Activated CD4-positive, alpha-beta T cell treated with anti-CD3 and anti-CD28 coated beads for 24 hours (primary cell): ENCODE measurements around the gene KCNN1.
"Not testable (repeated sequence)": the region's sequence is repeated elsewhere in the genome, so short reads cannot be mapped to it uniquely, and the experiment has no call there.

Source experiments
- DNase-seq, 2 donors: peaks; one replicate each; pipeline ENCODE4 v3.0.0-alpha.2; 2020; ENCODE audit warnings: low read depth in 2 of 2

Gene KCNN1

DNA sequence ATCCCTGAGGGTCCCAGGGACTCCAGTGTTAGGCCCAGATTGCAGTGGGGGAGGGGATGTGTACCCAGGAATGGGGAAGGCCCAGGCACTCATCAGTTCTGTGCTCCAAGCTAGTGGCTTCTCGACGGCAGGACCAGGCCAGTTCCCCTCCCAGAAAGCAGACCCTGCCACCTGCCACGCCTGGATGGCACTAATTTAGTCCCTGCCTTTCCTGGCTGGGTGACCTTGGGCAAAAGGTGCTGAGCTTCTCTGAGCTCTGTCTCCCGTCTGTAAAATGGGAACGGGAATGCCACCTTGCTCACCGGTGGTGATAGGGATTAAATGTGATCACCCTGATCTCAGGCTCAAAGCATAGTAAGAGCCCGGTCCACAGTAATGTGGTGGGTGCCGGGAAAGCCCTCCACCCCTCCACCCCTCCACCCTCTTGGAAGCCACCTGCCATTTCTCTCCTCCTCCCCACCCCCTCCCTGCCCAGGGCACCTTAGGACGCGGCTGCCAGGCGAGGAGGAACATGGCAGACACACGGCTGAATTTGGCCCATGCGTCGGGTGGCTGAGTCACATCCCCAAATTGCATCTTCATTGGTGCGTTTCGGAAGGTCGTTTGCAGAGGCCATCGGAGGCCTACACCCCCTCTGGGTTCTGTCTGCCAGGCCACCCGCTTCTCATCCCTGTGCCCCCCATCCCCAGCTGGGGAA is 2.3 kb downstream of the KCNN1 start:
- DNase-seq: no peak

DNA sequence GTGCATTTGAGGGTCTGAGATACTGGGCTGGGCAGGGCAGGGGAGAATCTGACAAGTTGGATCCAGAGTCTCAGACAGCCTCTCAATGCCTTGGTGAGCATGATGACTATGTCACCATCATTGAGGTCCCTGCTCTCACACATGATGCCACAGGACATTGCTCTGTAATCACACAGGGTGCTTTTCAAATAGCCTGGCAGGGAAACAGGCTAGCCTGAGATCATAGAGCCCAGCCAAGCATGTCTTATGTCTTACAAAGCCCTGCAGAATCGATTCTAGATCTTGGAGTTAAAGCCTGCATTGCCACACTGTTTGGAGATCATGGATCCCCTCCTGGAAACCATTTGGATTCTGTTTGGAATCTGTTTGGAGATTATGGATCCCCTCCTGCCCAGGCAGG is 5.3 kb downstream of the KCNN1 start:
- no peak for DNase-seq

DNA sequence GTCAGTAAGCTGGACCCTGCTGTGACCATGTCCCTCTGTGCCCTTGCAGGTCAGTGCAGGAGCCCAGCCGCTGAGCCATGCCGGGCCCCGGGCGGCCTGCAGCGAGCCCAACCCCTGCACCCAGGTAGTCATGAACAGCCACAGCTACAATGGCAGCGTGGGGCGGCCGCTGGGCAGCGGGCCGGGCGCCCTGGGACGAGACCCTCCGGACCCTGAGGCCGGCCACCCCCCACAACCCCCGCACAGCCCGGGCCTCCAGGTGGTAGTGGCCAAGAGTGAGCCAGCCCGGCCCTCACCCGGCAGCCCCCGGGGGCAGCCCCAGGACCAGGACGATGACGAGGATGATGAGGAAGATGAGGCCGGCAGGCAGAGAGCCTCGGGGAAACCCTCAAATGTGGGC is 6.9 kb downstream of the KCNN1 start:
- no peak for DNase-seq

DNA sequence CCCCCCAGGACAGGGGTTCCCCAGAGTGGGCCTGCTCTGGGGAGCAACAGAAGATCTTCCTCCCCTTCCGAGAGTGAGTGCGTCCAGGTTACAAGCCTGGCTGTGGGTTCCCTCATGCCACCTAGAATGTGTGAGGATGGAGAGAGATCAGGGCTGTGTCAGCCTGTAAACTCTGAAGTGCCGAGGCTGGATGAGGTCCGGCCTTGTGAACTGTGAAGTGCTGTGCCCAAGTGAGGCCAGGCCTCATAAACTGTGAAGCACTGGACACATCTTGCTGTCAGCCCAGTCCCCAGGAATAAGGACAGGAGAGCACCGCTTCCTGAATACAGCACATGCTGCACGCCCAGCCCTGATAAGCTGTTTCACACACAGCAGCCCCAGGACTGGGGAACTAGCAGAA is 7.6 kb downstream of the KCNN1 start:
- no peak for DNase-seq

DNA sequence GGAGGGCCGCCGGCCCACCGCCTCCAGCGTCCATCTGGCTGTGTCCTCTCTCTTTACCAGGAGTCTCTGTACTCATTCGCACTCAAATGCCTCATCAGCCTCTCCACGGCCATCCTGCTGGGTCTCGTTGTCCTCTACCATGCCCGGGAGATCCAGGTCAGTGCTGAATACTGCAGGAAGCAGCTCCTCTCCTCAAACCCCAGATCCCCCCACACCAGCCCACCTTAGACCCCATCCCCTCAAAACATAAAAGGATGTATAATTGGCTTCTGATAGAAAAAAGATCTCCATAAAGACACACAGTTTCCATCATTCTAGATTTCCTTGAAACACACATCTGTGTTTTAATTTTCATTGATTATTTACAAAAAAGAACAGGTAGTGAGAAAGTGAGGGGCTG is 8.1 kb downstream of the KCNN1 start:
- DNase-seq: no peak

- no peak for DNase-seq
Measured at GRCh38 chr19:17977021-17977420, 10.1 kb downstream of the KCNN1 start.

GRCh38 chr19:17977488-17977887 is 10.6 kb downstream of the KCNN1 start:
- DNase-seq: no peak

GRCh38 chr19:17981611-17982010 is 14.7 kb downstream of the KCNN1 start:
- no peak for DNase-seq

DNA sequence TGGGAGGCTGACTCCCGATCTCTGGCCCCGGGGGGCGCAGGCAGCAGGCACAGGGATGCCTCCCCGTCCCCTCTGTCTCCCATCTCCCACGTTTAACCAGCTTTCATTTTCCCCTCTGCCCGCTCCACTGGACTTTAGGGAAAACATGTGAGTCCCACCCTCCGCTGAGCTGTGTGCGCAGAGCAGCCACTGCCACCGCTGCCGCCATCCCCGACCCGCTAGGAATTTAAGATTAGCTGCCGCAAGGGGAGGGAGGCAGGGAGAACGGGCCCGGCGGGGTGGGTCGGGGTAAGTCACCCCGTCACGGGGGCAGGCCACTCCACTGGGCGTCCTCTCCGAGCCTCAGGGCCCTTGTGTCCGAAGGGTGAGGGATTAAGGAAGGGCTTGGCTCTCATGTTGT is 15.5 kb downstream of the KCNN1 start:
- no peak for DNase-seq

DNA sequence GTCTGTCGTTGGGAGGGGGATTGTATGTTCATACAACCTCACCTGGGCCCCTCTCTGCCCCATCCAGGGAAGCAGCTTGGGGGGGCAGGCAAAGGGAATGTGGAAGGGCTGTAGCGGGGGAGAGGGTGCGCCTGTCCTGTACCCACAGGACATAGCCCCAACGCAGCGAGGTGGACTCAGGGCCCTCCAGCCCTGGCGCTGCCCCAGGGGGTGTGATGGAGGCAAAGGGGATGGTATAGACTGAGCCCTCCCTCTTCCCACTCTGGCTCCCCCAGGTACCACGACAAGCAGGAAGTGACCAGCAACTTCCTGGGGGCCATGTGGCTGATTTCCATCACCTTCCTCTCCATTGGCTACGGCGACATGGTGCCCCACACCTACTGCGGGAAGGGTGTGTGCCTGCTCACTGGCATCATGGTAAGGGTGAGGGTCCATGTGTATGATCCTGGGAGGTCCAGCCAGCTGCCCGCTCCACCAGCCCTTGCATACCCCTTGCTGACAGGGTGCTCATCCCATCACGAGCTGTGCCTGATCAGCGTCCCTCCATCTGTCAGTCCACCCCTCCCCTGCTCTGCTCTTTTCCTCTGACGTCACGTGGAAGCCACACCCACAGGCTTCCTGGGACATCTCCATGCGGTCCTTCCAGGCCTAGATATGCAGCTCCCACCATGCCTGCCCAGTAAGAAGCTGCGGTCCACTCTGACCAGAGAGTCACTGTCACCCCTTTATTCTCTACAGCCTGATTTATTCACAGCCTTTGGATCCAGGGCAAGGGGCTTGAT is 18.3 kb downstream of the KCNN1 start:
- no peak for DNase-seq

DNA sequence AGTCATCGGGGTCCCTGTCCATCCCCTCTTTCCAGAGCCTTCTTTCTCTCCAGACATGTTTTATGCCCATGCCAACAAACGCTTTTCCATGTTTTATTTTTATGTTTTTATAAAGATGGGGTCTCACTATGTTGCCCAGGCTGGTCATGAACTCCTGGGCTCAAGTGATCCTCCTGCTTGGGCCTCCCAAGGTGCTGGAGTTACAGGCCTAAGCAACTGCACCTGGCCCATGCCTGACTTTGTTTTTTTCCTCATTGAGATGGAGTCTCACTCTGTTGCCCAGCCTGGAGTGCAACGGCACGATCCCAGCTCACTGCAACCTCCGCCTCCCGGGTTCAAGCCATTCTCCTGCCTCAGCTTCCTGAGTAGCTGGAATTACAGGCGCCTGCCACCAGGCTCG is 19.7 kb downstream of the KCNN1 start:
- DNase-seq: not testable (repeated sequence)

GRCh38 chr19:17988161-17988560 is 21.3 kb downstream of the KCNN1 start:
- DNase-seq: no peak

DNA sequence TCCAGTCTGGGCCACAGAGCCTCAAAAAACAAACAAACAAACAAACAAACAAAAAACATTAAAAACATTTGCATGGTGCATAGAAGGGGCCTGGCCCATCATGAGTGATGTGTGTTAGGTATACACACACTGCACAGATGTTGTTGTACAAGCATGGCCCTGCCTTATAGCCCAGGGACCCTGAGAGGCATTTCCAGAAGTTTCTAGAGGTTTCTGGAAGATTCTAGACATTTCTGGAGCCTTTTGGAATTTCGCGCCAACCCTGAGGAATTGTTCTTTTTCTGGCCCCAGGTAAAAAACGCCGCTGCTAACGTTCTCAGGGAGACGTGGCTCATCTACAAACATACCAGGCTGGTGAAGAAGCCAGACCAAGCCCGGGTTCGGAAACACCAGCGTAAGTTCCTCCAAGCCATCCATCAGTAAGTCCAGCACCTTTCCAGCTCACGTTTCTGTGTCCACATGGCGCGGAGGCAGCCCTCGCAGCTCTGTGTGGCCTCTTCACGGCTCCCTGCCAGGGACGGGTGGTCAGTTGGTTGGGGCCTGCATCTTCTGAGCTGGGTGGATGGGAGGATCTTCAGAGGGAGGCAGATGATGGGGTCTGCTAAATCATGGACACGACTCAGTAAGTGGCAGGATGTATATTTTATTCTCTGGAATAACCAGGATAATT is 22.7 kb downstream of the KCNN1 start:
- DNase-seq: no peak

DNA sequence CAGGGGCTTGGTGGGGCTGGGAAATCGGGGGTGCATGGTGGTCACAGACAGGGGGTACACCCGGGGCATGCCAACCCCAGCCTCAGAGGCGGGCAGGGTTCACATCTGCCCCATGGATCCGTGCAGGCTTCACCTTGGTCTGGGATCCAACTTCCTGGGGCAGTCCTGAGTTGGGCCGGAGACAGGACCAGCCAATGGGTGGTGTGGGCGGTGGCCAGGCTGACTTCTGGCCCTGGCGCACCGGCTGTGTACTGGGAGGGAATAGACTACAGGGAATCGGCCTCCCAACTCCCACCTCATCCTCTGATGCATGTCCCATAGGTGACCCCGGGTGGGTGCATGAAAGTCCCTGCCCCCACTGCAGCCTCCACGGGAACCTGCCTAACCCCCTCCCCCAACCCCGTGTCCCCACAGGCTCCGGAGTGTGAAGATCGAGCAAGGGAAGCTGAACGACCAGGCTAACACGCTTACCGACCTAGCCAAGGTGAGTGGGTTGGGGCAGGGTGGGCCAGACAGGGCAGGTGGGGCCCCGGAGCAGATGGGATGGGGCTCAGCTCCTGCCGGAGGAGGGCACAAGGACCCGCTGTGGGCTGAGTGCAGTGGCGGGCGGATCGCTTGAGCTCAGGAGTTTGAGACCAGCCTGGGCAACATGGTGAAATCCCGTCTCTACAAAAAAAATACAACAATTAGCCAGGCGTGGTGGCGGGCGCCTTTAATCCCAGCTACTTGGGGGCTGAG is 26.3 kb downstream of the KCNN1 start:
- DNase-seq: no peak

DNA sequence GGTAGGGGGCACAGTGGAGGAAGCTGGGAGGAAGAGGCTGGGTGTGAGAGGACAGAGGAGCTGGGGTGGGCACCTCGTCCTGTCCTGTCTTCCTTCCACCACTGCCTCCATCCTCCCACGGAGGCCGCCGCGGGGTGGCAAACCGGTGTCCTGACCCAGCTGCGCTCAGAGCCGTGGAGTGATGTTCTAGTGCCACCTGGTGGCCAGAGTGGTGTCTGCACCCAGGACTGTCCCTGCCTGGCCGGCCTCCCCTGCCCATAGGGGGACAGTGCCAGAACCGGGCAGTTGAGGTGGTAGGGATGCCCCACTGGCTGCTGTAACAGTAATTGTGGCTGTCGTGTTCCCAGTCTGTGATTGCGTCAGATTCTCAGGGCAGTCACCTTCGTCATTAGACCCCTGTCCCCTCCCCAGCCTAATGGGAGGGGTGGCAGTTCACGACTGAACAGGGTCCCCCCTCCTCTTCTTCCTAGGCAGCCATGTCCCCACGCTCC is 30.0 kb downstream of the KCNN1 start:
- DNase-seq: peak; percentile 81 to 91

- DNase-seq: no peak
Measured at GRCh38 chr19:17997969-17998826, 31.3 kb downstream of the KCNN1 start.

DNA sequence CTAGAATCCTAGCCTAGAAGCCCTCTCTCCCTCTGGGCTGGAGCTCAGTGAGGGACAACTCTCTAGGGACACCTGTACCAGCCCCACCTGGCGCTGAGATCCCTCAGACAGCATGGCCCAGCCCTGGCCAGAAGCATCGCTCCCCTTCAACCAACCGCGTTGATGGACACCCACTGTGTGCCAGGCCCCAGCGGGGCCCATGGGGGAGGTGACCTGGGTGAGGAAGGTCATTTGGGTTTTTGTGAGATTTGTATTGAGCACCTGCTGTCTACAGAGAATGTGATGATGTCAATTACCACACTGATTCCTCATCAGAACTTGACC is 31.9 kb downstream of the KCNN1 start:
- no peak for DNase-seq

DNA sequence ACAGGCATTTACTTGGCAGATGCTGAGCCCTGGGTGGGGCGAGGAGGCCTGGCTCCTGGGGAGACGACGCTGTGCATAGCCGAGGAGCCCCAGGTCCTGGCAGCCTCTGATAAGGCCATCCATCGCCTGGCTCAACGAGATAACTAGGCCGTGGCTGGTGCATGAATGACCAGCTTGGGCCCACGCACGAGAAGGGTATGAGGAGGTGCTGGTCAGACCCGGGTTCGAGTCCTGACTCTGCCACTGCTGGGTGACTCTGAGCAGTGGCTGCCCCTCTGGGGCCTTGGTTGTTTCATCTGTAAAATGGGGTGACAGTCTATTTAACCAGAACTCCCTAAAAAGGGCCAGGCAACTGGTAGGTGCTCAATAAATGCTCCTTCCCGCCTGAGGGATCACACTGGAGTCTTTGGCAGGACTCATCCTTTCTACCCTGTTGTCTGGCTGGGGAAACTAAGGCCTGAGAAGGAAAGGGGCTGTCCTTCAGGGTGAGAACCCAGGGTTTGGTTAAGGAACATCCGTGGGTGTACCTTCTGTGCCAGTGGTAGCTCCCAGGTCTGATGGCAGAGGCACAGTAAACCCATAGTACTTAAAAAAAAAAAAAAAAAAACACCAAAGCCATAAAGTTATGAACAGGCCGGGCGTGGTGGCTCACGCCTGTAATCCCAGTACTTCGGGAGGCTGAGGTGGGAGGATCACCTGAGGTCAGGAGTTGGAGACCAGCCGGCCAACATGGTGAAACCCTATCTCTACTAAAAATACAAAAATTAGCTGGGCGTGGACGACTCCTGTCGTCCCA is 33.0 kb downstream of the KCNN1 start:
- no peak for DNase-seq

DNA sequence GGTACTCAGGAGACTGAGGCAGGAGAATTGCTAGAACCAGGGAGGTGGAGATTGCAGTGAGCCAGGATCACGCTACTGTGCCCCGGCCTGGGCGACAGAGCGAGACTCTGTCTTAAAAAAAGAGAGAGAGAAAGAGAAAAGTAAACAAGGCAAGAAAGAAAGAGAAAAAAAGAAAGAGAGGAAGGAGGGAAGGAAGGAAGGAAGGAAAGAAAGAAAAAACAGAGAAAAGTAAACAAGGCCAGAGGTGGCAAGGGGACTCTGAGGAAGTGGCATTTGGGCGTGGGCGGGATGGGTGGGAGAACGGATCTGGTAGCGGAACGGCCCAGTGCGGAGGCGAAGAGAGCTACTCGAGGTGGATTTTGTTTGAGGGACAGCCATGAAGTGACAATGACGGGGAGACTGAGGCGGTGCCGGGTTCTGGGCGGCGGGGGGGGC is 33.6 kb downstream of the KCNN1 start:
- DNase-seq: no peak
